Esophagus muscularis mucosa (tissue), 3 donors: Measurements from ENCODE around the gene UBE2M.

Experiments used
- CTCF ChIP-seq, 3 experiments: fragments of 200-600 bp in 2 of 3; fragments of 450-650 bp in 1 of 3; sonication (generic) in 2 of 3; IDR thresholded peaks; one replicate each; pipeline ENCODE4 v1.5.1; 2017 to 2019; ENCODE audit warnings: antibody characterized with exemption in 3 of 3, mild to moderate bottlenecking in 2 of 3, moderate library complexity in 1 of 3
- POLR2A ChIP-seq: fragments of 450-650 bp; IDR thresholded peaks from one replicate; pipeline ENCODE4 v1.6.1; 2017; ENCODE audit warnings: antibody characterized with exemption, moderate library complexity, mild to moderate bottlenecking, low read depth
- POLR2AphosphoS5 ChIP-seq, 2 donors: sonication (generic); formaldehyde crosslinking; IDR thresholded peaks; one replicate each; pipeline ENCODE4 v1.6.1; 2017; ENCODE audit warnings: antibody characterized with exemption in 2 of 2

- no peak for TF ChIP-seq CTCF (IDR thresholded peaks at IDR 0.05)
- TF ChIP-seq POLR2A: no peak
- TF ChIP-seq POLR2AphosphoS5 (IDR thresholded peaks at IDR 0.05): no peak
Measured at GRCh38 chr19:58550362-58551122, 7.9 kb downstream of the UBE2M start.
